K562 (cell line): ENCODE results near the gene PIGV. TPM values are rescaled to one million over a fixed set of nuclear protein-coding genes. Genes with fewer than 3 reads are reported as not detected.

Experiments
- AFF1 ChIP-seq, 2 experiments: fragments of 450-650 bp; IDR thresholded peaks; 2 replicates each; pipeline ENCODE4 v1.6.1; 2018; ENCODE audit warnings: mild to moderate bottlenecking in 2 of 2, low read depth in 1 of 2; ENCODE audit not compliant: partially characterized antibody in 2 of 2
- GATAD2A ChIP-seq: fragments of 450-650 bp; IDR thresholded peaks from 2 replicates; pipeline ENCODE4 v1.6.1; 2017
- HMG20B ChIP-seq: fragments of 250-450 bp; sonication (Bioruptor Pico); IDR thresholded peaks from 2 replicates; pipeline ENCODE4 v1.5.0; 2021; ENCODE audit warnings: mild to moderate bottlenecking
- HMGXB4 ChIP-seq: sonication (generic); formaldehyde crosslinking; IDR thresholded peaks from 2 replicates; pipeline ENCODE4 v1.8.1; 2023; ENCODE audit warnings: mild to moderate bottlenecking, missing genetic modification reagents
- POLR2H ChIP-seq: IDR thresholded peaks from 2 replicates; pipeline ENCODE4 v1.6.1; 2016; ENCODE audit warnings: missing genetic modification characterization, low read depth, mild to moderate bottlenecking, control low read depth, missing compliant biosample characterization, moderate library complexity
- PYGO2 ChIP-seq: fragments of 450-650 bp; IDR thresholded peaks from 2 replicates; pipeline ENCODE4 v1.6.1; 2016; ENCODE audit warnings: mild to moderate bottlenecking, missing genetic modification characterization, moderate library complexity, missing compliant biosample characterization
- TRIM25 ChIP-seq: fragments of 450-650 bp; IDR thresholded peaks from 2 replicates; pipeline ENCODE4 v1.7.0; 2016; ENCODE audit warnings: borderline replicate concordance
- ZEB2 ChIP-seq: fragments of 450-650 bp; IDR thresholded peaks from 2 replicates; pipeline ENCODE4 v1.6.1; 2016
- ZFP30 ChIP-seq: fragments of 250-450 bp; sonication (Bioruptor Pico); IDR thresholded peaks from 2 replicates; pipeline ENCODE4 v1.8.0; 2022; ENCODE audit warnings: moderate library complexity, mild to moderate bottlenecking, inconsistent platforms, borderline replicate concordance
- ZNF395 ChIP-seq: fragments of 200-800 bp; sonication (Bioruptor generic); IDR thresholded peaks from 2 replicates; pipeline ENCODE4 v1.6.1; 2017; ENCODE audit warnings: missing genetic modification characterization, missing compliant biosample characterization
- ZNF436 ChIP-seq: fragments of 250-450, 450-650 bp; sonication (Bioruptor Pico); formaldehyde crosslinking; IDR thresholded peaks from 2 replicates; pipeline ENCODE4 v1.7.0; 2020; ENCODE audit warnings: mild to moderate bottlenecking
- ZNF592 ChIP-seq: fragments of 450-650 bp; IDR thresholded peaks from 2 replicates; pipeline ENCODE4 v1.6.1; 2017; ENCODE audit warnings: antibody characterized with exemption, mild to moderate bottlenecking
- polyA plus RNA-seq, 8 experiments: library from polyadenylated mRNA; depleted of rRNA in 4 of 8; stranded (reverse) in 5 of 8; unstranded in 3 of 8; fragments of >200 nt; fragmentation: Nextera tagmentation in 2 of 8; fragmentation: Illumina TruSeq in 1 of 8; extraction: Ambion mirVana in 2 of 8; extraction: Trizol in 1 of 8; gene quantifications; 2 replicates each; pipeline versions ENCODE4 v1.2.1 to v1.2.3, GENCODE V29; 2011 to 2014; ENCODE audit warnings: inconsistent platforms in 1 of 8, missing spikeins in 1 of 8
- total RNA-seq, 7 experiments: library from RNA; depleted of rRNA in 6 of 7; stranded (reverse); fragments of >200 nt in 6 of 7; fragmentation: Illumina TruSeq in 2 of 7; extraction: Trizol in 2 of 7; gene quantifications; 2 replicates each; pipeline versions ENCODE4 v1.2.1 to v1.2.3, GENCODE V29; 2011 to 2021; ENCODE audit warnings: low replicate concordance in 1 of 7

The PIGV gene
- total and polyA plus RNA-seq, 9 of the 15 experiments (the other 6 are each of a cell fraction or from before 2014, with no cell fraction given), result 8.4 to 21.8 (median 11.7) TPM

GRCh38 chr1:26786437-26787380 is 1.0 kb upstream of the PIGV start (continued):
- TF ChIP-seq ZNF592 (peak; percentile 96), ZFP30 (CRISPR knock-in tag) (no peak), POLR2H (tag) (peak; percentile 96), ZNF436 (CRISPR knock-in tag) (no peak), ZNF395 (CRISPR knock-in tag) (peak; percentile 84), ZEB2 (peak; percentile 30; the same call in 1 of the 2 replicates), AFF1 (IDR thresholded peaks at IDR 0.05; ENCODE audit: low read depth in 1 of 2, partially characterized antibody in 2 of 2) (peak; percentile 59 to 80), GATAD2A (no peak), HMG20B (CRISPR knock-in tag) (no peak), PYGO2 (tag) (0 out of 2 replicates have a peak, but pooled peaks have one; percentile 30), TRIM25 (0 out of 2 replicates have a peak, but pooled peaks have one; percentile 44), HMGXB4 (CRISPR knock-in tag) (0 out of 2 replicates have a peak, but pooled peaks have one; percentile 50)
